ENCODE data around the gene GRHPR.
"Not testable (repeated sequence)": the region's sequence is repeated elsewhere in the genome, so short reads cannot be mapped to it uniquely, and the experiment has no call there.

Gene GRHPR

GRCh38 chr9:37424204-37424685 is 1.7 kb downstream of the GRHPR start:
- no peak for DNase-seq

GRCh38 chr9:37424686-37425297 is 2.3 kb downstream of the GRHPR start:
- DNase-seq = no peak

- no peak for DNase-seq
These were observed 2.8 kb downstream of the GRHPR start for GRCh38 chr9:37425298-37425752.

DNA sequence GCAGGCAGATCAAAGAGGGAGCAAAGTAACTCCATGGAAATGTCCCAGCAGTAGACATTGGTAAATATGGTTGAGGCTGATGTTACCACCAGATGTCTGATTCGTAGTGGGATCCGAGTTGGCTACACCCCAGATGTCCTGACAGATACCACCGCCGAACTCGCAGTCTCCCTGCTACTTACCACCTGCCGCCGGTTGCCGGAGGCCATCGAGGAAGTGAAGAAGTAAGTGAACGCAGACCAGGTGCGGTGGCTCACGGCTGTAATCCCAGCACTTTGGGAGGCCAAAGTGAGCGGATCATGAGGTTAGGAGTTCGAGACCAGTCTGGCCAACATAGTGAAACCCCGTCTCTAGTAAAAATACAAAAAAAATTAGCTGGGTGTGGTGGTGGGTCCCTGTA is 3.9 kb downstream of the GRHPR start:
- not testable (repeated sequence) for DNase-seq

GRCh38 chr9:37426846-37427245 is 4.3 kb downstream of the GRHPR start:
- DNase-seq = no peak

GRCh38 chr9:37428345-37428744 is 5.8 kb downstream of the GRHPR start:
- DNase-seq = no peak

- DNase-seq = no peak
These were observed 7.2 kb downstream of the GRHPR start for GRCh38 chr9:37429441-37430285.

GRCh38 chr9:37430841-37431597 is 8.5 kb downstream of the GRHPR start:
- no peak for DNase-seq

- DNase-seq = no peak
These were observed 9.5 kb downstream of the GRHPR start for GRCh38 chr9:37432020-37432419.

- no peak for DNase-seq
These were observed 11.4 kb downstream of the GRHPR start for GRCh38 chr9:37433867-37434371.

GRCh38 chr9:37436540-37436939 is 14.0 kb downstream of the GRHPR start:
- DNase-seq = no peak

GRCh38 chr9:37437010-37437409 is 14.5 kb downstream of the GRHPR start:
- DNase-seq = no peak

- DNase-seq = no peak
These were observed 15.1 kb downstream of the GRHPR start for GRCh38 chr9:37437621-37438020.

GRCh38 chr9:37438359-37438758 is 15.9 kb downstream of the GRHPR start:
- DNase-seq = no peak

- no peak for DNase-seq
These were observed 19.4 kb downstream of the GRHPR start for GRCh38 chr9:37441776-37442370.

DNA sequence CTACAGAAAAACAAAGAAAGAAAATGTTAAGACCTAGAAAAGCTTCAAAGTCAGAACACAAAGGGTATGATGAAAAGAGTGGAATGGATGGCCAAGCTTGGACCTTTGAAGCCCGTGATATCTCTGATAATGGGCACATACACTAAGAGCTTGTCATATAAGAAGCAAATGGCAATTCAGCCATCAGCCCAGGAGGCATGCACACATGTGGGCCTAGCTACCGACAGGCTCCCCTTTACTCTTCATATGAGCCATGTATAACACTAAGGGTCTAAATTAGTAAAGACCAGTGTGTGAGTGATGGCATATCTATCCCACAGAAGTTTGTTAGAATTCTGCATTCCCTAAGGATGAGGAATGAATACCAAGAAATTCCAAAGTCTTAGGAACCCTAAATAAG is 20.1 kb downstream of the GRHPR start:
- DNase-seq = no peak

- no peak for DNase-seq
These were observed 21.1 kb downstream of the GRHPR start for GRCh38 chr9:37443566-37443965.

GRCh38 chr9:37444890-37445289 is 22.4 kb downstream of the GRHPR start:
- no peak for DNase-seq

GRCh38 chr9:37445832-37446231 is 23.3 kb downstream of the GRHPR start:
- DNase-seq = no peak

DNA sequence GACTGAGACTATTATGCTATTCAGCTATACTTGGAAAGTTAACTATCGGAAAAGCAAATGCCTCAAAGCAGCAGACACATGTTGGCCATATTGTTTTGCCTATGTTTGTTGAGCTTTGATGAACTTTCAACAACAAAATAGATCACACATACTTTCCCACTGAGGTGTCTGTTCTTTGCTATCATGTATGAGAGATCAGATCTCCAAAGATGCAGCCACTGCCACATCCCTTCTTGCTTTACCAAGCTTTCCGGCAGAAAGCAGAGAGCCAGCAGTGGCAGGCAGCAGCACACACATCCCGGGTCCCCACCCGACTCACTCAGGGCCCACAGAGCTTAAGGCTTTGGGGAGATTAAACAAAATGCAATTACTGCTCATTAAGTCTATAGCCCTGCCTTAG is 23.9 kb downstream of the GRHPR start:
- no peak for DNase-seq

GRCh38 chr9:37447111-37447510 is 24.6 kb downstream of the GRHPR start:
- DNase-seq = no peak

- DNase-seq = no peak
These were observed 27.6 kb downstream of the GRHPR start for GRCh38 chr9:37449862-37450632.
